Common myeloid progenitor, CD34-positive (primary cell): ENCODE measurements around the gene VCAM1.

ENCODE experiments used
- CTCF ChIA-PET: fragments of 350-600 bp; sonication (Branson Sonifier 250); formaldehyde crosslinking; loops from one replicate; lab custom pipeline; 2021; ENCODE audit warnings: antibody characterized with exemption; lab: Charles Lee
- POLR2A ChIA-PET: fragments of 350-600 bp; sonication (Branson Sonifier 250); formaldehyde crosslinking; loops from one replicate; lab custom pipeline; 2021; ENCODE audit warnings: antibody characterized with exemption; lab: Charles Lee
- DNase-seq, 3 donors: peaks; one replicate each; pipeline versions ENCODE4 v3.0.0 to v3.0.0-alpha.2; 2013
- H3K27ac ChIP-seq, 2 experiments: 1 replicate in 1 of 2; 2 replicates in 1 of 2; pipeline ENCODE4 v1.7.0; 2013; ENCODE audit warnings: inconsistent platforms in 2 of 2, low read length in 2 of 2, mild to moderate bottlenecking in 2 of 2, low read depth in 1 of 2, moderate library complexity in 1 of 2; ENCODE audit not compliant: severe bottlenecking in 2 of 2, insufficient read depth in 1 of 2, poor library complexity in 1 of 2
- H3K27me3 ChIP-seq, 5 experiments: replicated peaks in 2 of 5; 1 replicate in 3 of 5; 2 replicates in 2 of 5; pipeline versions ENCODE4 v1.6.1 to v1.7.0; 2013; ENCODE audit warnings: low read length in 4 of 5, mild to moderate bottlenecking in 2 of 5, moderate library complexity in 2 of 5, inconsistent platforms in 1 of 5; ENCODE audit not compliant: insufficient read depth in 5 of 5, control insufficient read depth in 4 of 5
- H3K36me3 ChIP-seq, 4 experiments: 1 replicate in 2 of 4; 2 replicates in 2 of 4; pipeline versions ENCODE4 v1.6.1 to v1.7.0; 2013; ENCODE audit warnings: low read length in 3 of 4, control low read depth in 1 of 4, mild to moderate bottlenecking in 1 of 4; ENCODE audit not compliant: control insufficient read depth in 4 of 4, insufficient read depth in 4 of 4
- H3K4me1 ChIP-seq, 4 experiments: 1 replicate in 3 of 4; 2 replicates in 1 of 4; pipeline versions ENCODE4 v1.6.1 to v1.7.1; 2013; ENCODE audit warnings: low read length in 3 of 4, mild to moderate bottlenecking in 3 of 4, control low read depth in 1 of 4, inconsistent platforms in 1 of 4, moderate library complexity in 1 of 4; ENCODE audit not compliant: control insufficient read depth in 4 of 4, insufficient read depth in 4 of 4; ENCODE audit errors: control extremely low read depth in 1 of 4
- H3K4me3 ChIP-seq, 7 experiments: 1 replicate in 4 of 7; 2 replicates in 3 of 7; pipeline versions ENCODE4 v1.5.1 to v1.7.0; 2013; ENCODE audit warnings: mild to moderate bottlenecking in 7 of 7, low read length in 6 of 7, moderate library complexity in 6 of 7, inconsistent platforms in 2 of 7, low read depth in 2 of 7, control low read depth in 1 of 7; ENCODE audit not compliant: insufficient read depth in 4 of 7, control insufficient read depth in 1 of 7; ENCODE audit errors: extremely low read depth in 1 of 7
- H3K9me3 ChIP-seq, 5 experiments: 1 replicate in 4 of 5; 2 replicates in 1 of 5; pipeline versions ENCODE4 v1.6.1 to v1.7.1; 2013; ENCODE audit warnings: low read length in 4 of 5, mild to moderate bottlenecking in 2 of 5, inconsistent platforms in 1 of 5, low read depth in 1 of 5, moderate library complexity in 1 of 5; ENCODE audit not compliant: control insufficient read depth in 4 of 5, insufficient read depth in 2 of 5; ENCODE audit errors: control extremely low read depth in 1 of 5
- WGBS: methylation state at CpG from one replicate; pipeline ENCODE4 v1.1.5; 2013; ENCODE audit not compliant: insufficient coverage; 5-methylcytosine and 5-hydroxymethylcytosine counted together

The VCAM1 gene

GRCh38 chr1:100786870-100787269 lies 67.3 kb downstream of the VCAM1 start:
- peak in 2 of 3 donors; percentile 20 to 55 for DNase-seq
- CTCF ChIA-PET = no interaction called here
- peaks cover 0 to 4% (median 0%) of the 10 kb centered on the region in 5 experiments for H3K9me3 ChIP-seq
- peaks cover 0 to 12% (median 2%) of the 10 kb centered on the region in 4 experiments for H3K4me1 ChIP-seq
- no peak overlapping the region for H3K4me3 ChIP-seq
- H3K36me3 ChIP-seq = no peaks in the 10 kb centered on the region
- H3K27me3 ChIP-seq = no peaks in the 10 kb centered on the region
- POLR2A ChIA-PET = no interaction called here
- no peak overlapping the region for H3K27ac ChIP-seq
- 65% methylated on average over 2 of the region's 2 CpGs for WGBS
